PC-3 (cell line): ENCODE data around the gene LOXHD1. TPM values are rescaled to one million over a fixed set of nuclear protein-coding genes. Genes with fewer than 3 reads are reported as not detected.

Experiments
- ATAC-seq: fragments of 200-7000 bp; cut with Tn5 transposase; 2 replicates; pipeline ENCODE4 v1.9.1; 2020; ENCODE audit warnings: mild to moderate bottlenecking, moderate library complexity
- BruUV-seq: library from RNA; stranded (reverse); fragments of 400-500 nt; replicated peaks from 2 replicates; lab custom pipeline; 2021; lab: Mats Ljungman, UMichigan
- CTCF ChIA-PET: fragments of 300-600 bp; sonication (Branson Sonifier 250); formaldehyde crosslinking; loops from one replicate; lab custom pipeline; 2022; ENCODE audit warnings: antibody characterized with exemption; lab: Charles Lee
- POLR2A ChIA-PET: fragments of 300-600 bp; sonication (Branson Sonifier 250); formaldehyde crosslinking; loops from one replicate; lab custom pipeline; 2022; ENCODE audit warnings: antibody characterized with exemption; ENCODE audit not compliant: unreplicated experiment; lab: Charles Lee
- DNase-seq: peaks from one replicate; pipeline ENCODE4 v3.0.0-alpha.2; 2015
- H2AFZ ChIP-seq: fragments of 300-600 bp; sonication (generic); 2 replicates; pipeline ENCODE4 v1.6.0; 2016; ENCODE audit warnings: antibody characterized with exemption, low read length
- H3F3A ChIP-seq: fragments of 300-600 bp; sonication (generic); one replicate; pipeline ENCODE4 v1.6.0; 2017; ENCODE audit warnings: antibody characterized with exemption, low read length, control low read depth, mild to moderate bottlenecking; ENCODE audit not compliant: unreplicated experiment
- H3K27ac ChIP-seq: fragments of 300-600 bp; sonication (generic); 2 replicates; pipeline ENCODE4 v1.5.1; 2016; ENCODE audit warnings: mild to moderate bottlenecking, low read length
- H3K27me3 ChIP-seq: fragments of 300-600 bp; sonication (generic); 2 replicates; pipeline ENCODE4 v1.6.1; 2016; ENCODE audit warnings: low read length, mixed read lengths
- H3K36me3 ChIP-seq: fragments of 300-600 bp; sonication (generic); 2 replicates; pipeline ENCODE4 v1.6.1; 2016; ENCODE audit warnings: low read depth, mixed run types, low read length, mixed read lengths
- H3K4me1 ChIP-seq: fragments of 300-600 bp; sonication (generic); 2 replicates; pipeline ENCODE4 v1.5.1; 2016; ENCODE audit warnings: low read length; ENCODE audit not compliant: insufficient read depth
- H3K4me2 ChIP-seq: fragments of 300-600 bp; sonication (generic); 2 replicates; pipeline ENCODE4 v1.6.0; 2016; ENCODE audit warnings: low read length
- H3K4me3 ChIP-seq: fragments of 300-600 bp; sonication (generic); 2 replicates; pipeline ENCODE4 v1.5.1; 2016; ENCODE audit warnings: mild to moderate bottlenecking, low read length, mixed read lengths
- H3K79me2 ChIP-seq: fragments of 300-600 bp; sonication (generic); 2 replicates; pipeline ENCODE4 v1.6.1; 2017; ENCODE audit warnings: low read length, mixed read lengths
- H3K9ac ChIP-seq: fragments of 300-600 bp; sonication (generic); 2 replicates; pipeline ENCODE4 v1.6.0; 2016; ENCODE audit warnings: mild to moderate bottlenecking, low read length
- H3K9me2 ChIP-seq: fragments of 300-600 bp; sonication (generic); replicated peaks from 2 replicates; pipeline ENCODE4 v1.6.1; 2016; ENCODE audit warnings: mixed run types, low read length, mixed read lengths
- H3K9me3 ChIP-seq: fragments of 300-600 bp; sonication (generic); 2 replicates; pipeline ENCODE4 v1.6.1; 2016; ENCODE audit warnings: low read length, mixed read lengths
- H4K20me1 ChIP-seq: fragments of 300-600 bp; sonication (generic); 2 replicates; pipeline ENCODE4 v1.6.1; 2016; ENCODE audit warnings: low read length, mixed read lengths
- CTCF ChIP-seq: fragments of 300-600 bp; sonication (generic); conservative IDR thresholded peaks from 2 replicates; pipeline ENCODE4 v1.5.1; 2017; ENCODE audit warnings: antibody characterized with exemption, low read depth, mild to moderate bottlenecking, low read length
- EZH2 ChIP-seq: fragments of 300-600 bp; sonication (generic); IDR thresholded peaks from one replicate; pipeline ENCODE4 v1.6.1; 2017; ENCODE audit warnings: antibody characterized with exemption, mild to moderate bottlenecking, low read length; ENCODE audit not compliant: unreplicated experiment
- EZH2phosphoT487 ChIP-seq: fragments of 300-600 bp; sonication (generic); IDR thresholded peaks from 2 replicates; pipeline ENCODE4 v1.6.1; 2018; ENCODE audit warnings: mild to moderate bottlenecking, antibody characterized with exemption, low read length, borderline replicate concordance
- intact Hi-C: fragments of 100-400 bp; cut with micrococcal nuclease; formaldehyde crosslinking; loops from 2 replicates; pipeline ENCODE4 v1.9.0; 2023
- total RNA-seq: library from RNA; depleted of rRNA; stranded (reverse); fragments of >200 nt; gene quantifications from 2 replicates; pipeline ENCODE4 v1.2.3, GENCODE V29; 2014

The LOXHD1 gene
- total RNA-seq, 1 experiment from 2014 or later, result not detected

GRCh38 chr18:46449033-46449432 is 208.0 kb downstream of the LOXHD1 start:
- CTCF ChIA-PET, result no interaction called here
- Histone ChIP-seq H3K27ac (no peak overlapping the region), H3K9ac (no peak overlapping the region), H3F3A (no peaks in the 10 kb centered on the region), H3K9me3 (no peaks in the 10 kb centered on the region), H3K79me2 (no peaks in the 10 kb centered on the region), H3K9me2 (no peaks in the 10 kb centered on the region), H3K4me1 (no peaks in the 10 kb centered on the region), H3K4me3 (no peak overlapping the region), H4K20me1 (no peaks in the 10 kb centered on the region), H3K27me3 (no peaks in the 10 kb centered on the region), H3K4me2 (no peak overlapping the region), H2AFZ (no peak overlapping the region), H3K36me3 (peaks cover 5% of the 10 kb centered on the region; the same call in 1 of the 2 replicates)
- intact Hi-C loops, result no loop called here
- DNase-seq (no peak), ATAC-seq (no peak)
- no TSS peak for BruUV-seq
- TF ChIP-seq EZH2 (no peak), EZH2phosphoT487 (no peak), CTCF (no peak)
- POLR2A ChIA-PET, result no interaction called here

GRCh38 chr18:46448347-46448746 is 208.7 kb downstream of the LOXHD1 start:
- H3K36me3 ChIP-seq, result peaks cover 5% of the 10 kb centered on the region; the same call in 1 of the 2 replicates
- H3K4me1 ChIP-seq, result no peaks in the 10 kb centered on the region
- no peak for DNase-seq
- intact Hi-C loops, result no loop called here
- CTCF ChIA-PET, result no interaction called here
- H3K27me3 ChIP-seq, result no peaks in the 10 kb centered on the region
- no peak overlapping the region for H2AFZ ChIP-seq
- POLR2A ChIA-PET, result no interaction called here
- H4K20me1 ChIP-seq, result no peaks in the 10 kb centered on the region
- BruUV-seq, result no TSS peak
- H3K9me3 ChIP-seq, result no peaks in the 10 kb centered on the region
- no peaks in the 10 kb centered on the region for H3F3A ChIP-seq
- no peak overlapping the region for H3K9ac ChIP-seq
- H3K27ac ChIP-seq, result no peak overlapping the region
- no peak for ATAC-seq
- no peak overlapping the region for H3K4me3 ChIP-seq
- TF ChIP-seq EZH2 (no peak), CTCF (no peak), EZH2phosphoT487 (no peak)
- H3K9me2 ChIP-seq, result no peaks in the 10 kb centered on the region
- H3K4me2 ChIP-seq, result no peak overlapping the region
- H3K79me2 ChIP-seq, result no peaks in the 10 kb centered on the region

- ChIA-PET POLR2A (interaction anchor here (0.6 kb wide), 1 partner anchor 210 kb away, joined by 3 read pairs; no protein-coding TSS in a partner anchor), CTCF (no interaction called here)
- H3K9me3 ChIP-seq, result no peaks in the 10 kb centered on the region
- no peak for DNase-seq
- H3K9ac ChIP-seq, result no peak overlapping the region
- H3K27ac ChIP-seq, result no peak overlapping the region
- intact Hi-C loops, result no loop called here
- H3K9me2 ChIP-seq, result no peaks in the 10 kb centered on the region
- no peak for TF ChIP-seq CTCF
- TF ChIP-seq EZH2, result no peak
- no peak for TF ChIP-seq EZH2phosphoT487
- H3K4me3 ChIP-seq, result no peak overlapping the region
- H4K20me1 ChIP-seq, result no peaks in the 10 kb centered on the region
- BruUV-seq, result no TSS peak
- H3K27me3 ChIP-seq, result no peaks in the 10 kb centered on the region
- H2AFZ ChIP-seq, result no peak overlapping the region
- no peaks in the 10 kb centered on the region for H3F3A ChIP-seq
- ATAC-seq, result no peak
- H3K79me2 ChIP-seq, result no peaks in the 10 kb centered on the region
- no peaks in the 10 kb centered on the region for H3K4me1 ChIP-seq
- H3K36me3 ChIP-seq, result peaks cover 5% of the 10 kb centered on the region; the same call in 1 of the 2 replicates
- no peak overlapping the region for H3K4me2 ChIP-seq
Observed at GRCh38 chr18:46447792-46448191, 209.2 kb downstream of the LOXHD1 start.
